ENCODE measurements around the gene CCNI2. TPM values are rescaled to one million over a fixed set of nuclear protein-coding genes. Genes with fewer than 3 reads are reported as not detected.
A peak's percentile ranks its signal among the peaks of the same experiment; 100 is the strongest.

The CCNI2 gene
- total RNA-seq, 1 experiment from 2014 or later, result 1.4 TPM

- TF ChIP-seq POLR2A (IDR thresholded peaks at IDR 0.05; ENCODE audit: borderline replicate concordance, extremely low read depth, insufficient read depth, insufficient read length) (no peak), RAD21 (IDR thresholded peaks at IDR 0.05; ENCODE audit: low read depth) (no peak), CBX3 (IDR thresholded peaks at IDR 0.05; ENCODE audit: low read depth) (no peak), ELF1 (IDR thresholded peaks at IDR 0.05; ENCODE audit: borderline replicate concordance, low read depth) (no peak), POLR2AphosphoS5 (IDR thresholded peaks at IDR 0.05; ENCODE audit: low read depth, low read length) (no peak), EZH2phosphoT487 (IDR thresholded peaks at IDR 0.05; ENCODE audit: borderline replicate concordance) (no peak), SIN3A (IDR thresholded peaks at IDR 0.05; ENCODE audit: low read depth) (no peak), SP1 (IDR thresholded peaks at IDR 0.05; ENCODE audit: low read depth) (no peak), ZBTB33 (IDR thresholded peaks at IDR 0.05; ENCODE audit: extremely low read depth, insufficient replicate concordance, low read length) (no peak), MAX (IDR thresholded peaks at IDR 0.05) (no peak)
Measured at GRCh38 chr5:132708645-132709044, 38.6 kb upstream of the CCNI2 start (continued).

DNA sequence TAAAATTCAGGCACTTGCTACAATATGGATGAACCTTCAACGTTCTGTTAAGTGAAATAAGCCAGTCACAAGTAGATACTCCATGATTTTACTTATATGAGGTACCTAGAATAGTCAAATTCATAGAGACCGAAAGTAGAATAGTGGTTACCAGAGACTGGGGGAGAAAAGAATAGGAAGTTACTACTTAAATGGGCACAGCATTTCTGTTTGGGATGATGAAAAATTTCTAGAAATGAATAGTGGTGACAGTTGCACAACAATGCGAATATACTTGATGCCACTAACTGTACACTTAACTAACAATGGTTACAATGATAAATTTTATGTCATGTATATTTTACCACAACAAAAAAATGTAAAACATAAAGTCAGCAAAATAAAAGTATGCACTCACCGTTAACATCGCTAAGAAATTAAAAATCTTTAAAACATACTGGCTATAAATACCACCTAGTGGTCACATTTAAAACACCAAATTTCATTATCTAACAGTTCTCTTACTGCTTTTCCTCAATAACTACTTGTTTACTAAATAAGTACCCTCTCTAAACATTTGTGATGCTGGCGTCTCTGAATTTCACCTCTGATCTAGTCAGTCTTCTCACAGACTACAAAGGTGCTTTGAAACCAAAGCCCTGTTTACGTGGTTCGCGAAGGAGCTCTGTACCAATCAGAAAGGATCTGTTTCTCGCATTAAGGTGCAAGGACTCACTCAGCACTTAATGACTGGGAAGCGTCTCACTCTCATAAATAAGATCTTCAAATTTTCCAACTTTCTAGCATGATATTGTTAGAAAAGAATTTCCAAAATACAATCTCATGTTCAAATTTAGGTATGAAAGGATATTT is 32.5 kb upstream of the CCNI2 start:
- CTCF ChIA-PET, result interaction anchor here (0.9 to 1.2 kb wide), 2 partner anchors 11 to 14 kb away, joined by 3 to 6 read pairs; no protein-coding TSS in a partner anchor
- POLR2A ChIA-PET, result no interaction called here
- Histone ChIP-seq H3K27ac (ENCODE audit: low read depth, low read length) (no peak overlapping the region), H2AFZ (ENCODE audit: low read depth, low read length, poor library complexity, severe bottlenecking) (no peak overlapping the region), H3K4me1 (ENCODE audit: control insufficient read depth in 1 of 2, insufficient read depth in 2 of 2, low read length in 2 of 2) (no peaks in the 10 kb centered on the region), H3K9me2 (ENCODE audit: insufficient read depth) (no peaks in the 10 kb centered on the region), H3K4me2 (ENCODE audit: low read length) (no peak overlapping the region), H4K20me1 (ENCODE audit: insufficient read depth) (no peaks in the 10 kb centered on the region), H3K9me3 (ENCODE audit: control insufficient read depth in 1 of 2, insufficient read depth in 1 of 2, low read depth in 1 of 2, low read length in 2 of 2) (no peaks in the 10 kb centered on the region), H3K79me2 (ENCODE audit: insufficient read depth, low read length) (no peaks in the 10 kb centered on the region), H3K4me3 (replicated peaks in 1 of 2; ENCODE audit: low read depth in 1 of 2, low read length in 2 of 2) (no peak overlapping the region), H3K36me3 (ENCODE audit: control insufficient read depth in 1 of 2, insufficient read depth in 2 of 2, low read length in 2 of 2) (no peaks in the 10 kb centered on the region), H3K27me3 (ENCODE audit: insufficient read depth, low read length) (no peaks in the 10 kb centered on the region), H3K9ac (ENCODE audit: low read length) (no peak overlapping the region)
- DNase-seq (ENCODE audit: low read depth, low spot score), result no peak
- no TSS peak for BruUV-seq (replicated peaks)
- RAD21 ChIA-PET (ENCODE audit: low non-redundant PET in 1 of 2, low total read pairs in 2 of 2, uncharacterized antibody in 2 of 2, unreplicated experiment in 2 of 2), result no interaction called here
- TF ChIP-seq RAD21 (IDR thresholded peaks at IDR 0.05; ENCODE audit: low read depth) (peak; percentile 40), CBX3 (IDR thresholded peaks at IDR 0.05; ENCODE audit: low read depth) (no peak), ATF3 (IDR thresholded peaks at IDR 0.05) (no peak), POLR2AphosphoS5 (IDR thresholded peaks at IDR 0.05; ENCODE audit: low read depth, low read length) (no peak), FOSL1 (IDR thresholded peaks at IDR 0.05; ENCODE audit: low read depth) (no peak)
- TF ChIP-seq, protein P1, sequence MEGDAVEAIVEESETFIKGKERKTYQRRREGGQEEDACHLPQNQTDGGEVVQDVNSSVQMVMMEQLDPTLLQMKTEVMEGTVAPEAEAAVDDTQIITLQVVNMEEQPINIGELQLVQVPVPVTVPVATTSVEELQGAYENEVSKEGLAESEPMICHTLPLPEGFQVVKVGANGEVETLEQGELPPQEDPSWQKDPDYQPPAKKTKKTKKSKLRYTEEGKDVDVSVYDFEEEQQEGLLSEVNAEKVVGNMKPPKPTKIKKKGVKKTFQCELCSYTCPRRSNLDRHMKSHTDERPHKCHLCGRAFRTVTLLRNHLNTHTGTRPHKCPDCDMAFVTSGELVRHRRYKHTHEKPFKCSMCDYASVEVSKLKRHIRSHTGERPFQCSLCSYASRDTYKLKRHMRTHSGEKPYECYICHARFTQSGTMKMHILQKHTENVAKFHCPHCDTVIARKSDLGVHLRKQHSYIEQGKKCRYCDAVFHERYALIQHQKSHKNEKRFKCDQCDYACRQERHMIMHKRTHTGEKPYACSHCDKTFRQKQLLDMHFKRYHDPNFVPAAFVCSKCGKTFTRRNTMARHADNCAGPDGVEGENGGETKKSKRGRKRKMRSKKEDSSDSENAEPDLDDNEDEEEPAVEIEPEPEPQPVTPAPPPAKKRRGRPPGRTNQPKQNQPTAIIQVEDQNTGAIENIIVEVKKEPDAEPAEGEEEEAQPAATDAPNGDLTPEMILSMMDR (IDR thresholded peaks at IDR 0.05 in 2 of 3, conservative IDR thresholded peaks at IDR 0.05 in 1 of 3; ENCODE audit: borderline replicate concordance in 1 of 3, insufficient read depth in 1 of 3, low read depth in 2 of 3, low read length in 2 of 3), result peak; percentile 27 to 60 (median 30); a peak in 4 of 6 replicates
- intact Hi-C loops (cut with micrococcal nuclease), result loop anchor here (10.0 kb wide), 1 partner anchor 190 kb away; no protein-coding TSS in a partner anchor
- ATAC-seq, result peak; percentile 38; the same call in 1 of the 2 replicates
